WI38 (cell line): Measurements from ENCODE around the gene CASTOR2.
A peak's percentile ranks its signal among the peaks of the same experiment; 100 is the strongest.
"Not testable (repeated sequence)": the region's sequence is repeated elsewhere in the genome, so short reads cannot be mapped to it uniquely, and the experiment has no call there.

Source experiments
- H3K4me3 ChIP-seq: 2 replicates; pipeline ENCODE4 v1.5.1; 2011; ENCODE audit warnings: low read depth, mild to moderate bottlenecking, control low read depth, low read length
- TF ChIP-seq, protein P1 (sequence below): IDR thresholded peaks from 2 replicates; pipeline ENCODE4 v1.5.1; 2012; ENCODE audit warnings: low read depth, mild to moderate bottlenecking, control low read depth, low read length

The CASTOR2 gene

DNA sequence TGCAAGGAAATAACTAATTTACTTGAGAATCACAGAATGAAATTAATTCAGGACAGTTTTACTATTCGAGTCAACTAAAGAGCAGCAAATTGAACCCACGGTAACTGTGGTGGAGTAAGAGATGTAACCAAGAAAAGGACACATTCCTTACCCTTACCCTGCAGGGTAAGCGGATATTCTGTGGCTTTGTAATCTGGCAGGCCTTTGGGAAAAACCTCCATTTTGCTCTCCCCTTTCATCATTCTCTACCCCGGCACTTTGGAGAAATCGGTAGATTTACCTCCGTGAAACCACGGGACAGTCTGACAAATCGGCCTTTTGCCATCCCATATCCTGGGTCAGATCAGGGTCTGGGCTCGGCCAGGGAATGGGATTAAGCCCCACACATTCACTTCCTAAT lies 90.7 kb downstream of the CASTOR2 start:
- TF ChIP-seq, protein P1, sequence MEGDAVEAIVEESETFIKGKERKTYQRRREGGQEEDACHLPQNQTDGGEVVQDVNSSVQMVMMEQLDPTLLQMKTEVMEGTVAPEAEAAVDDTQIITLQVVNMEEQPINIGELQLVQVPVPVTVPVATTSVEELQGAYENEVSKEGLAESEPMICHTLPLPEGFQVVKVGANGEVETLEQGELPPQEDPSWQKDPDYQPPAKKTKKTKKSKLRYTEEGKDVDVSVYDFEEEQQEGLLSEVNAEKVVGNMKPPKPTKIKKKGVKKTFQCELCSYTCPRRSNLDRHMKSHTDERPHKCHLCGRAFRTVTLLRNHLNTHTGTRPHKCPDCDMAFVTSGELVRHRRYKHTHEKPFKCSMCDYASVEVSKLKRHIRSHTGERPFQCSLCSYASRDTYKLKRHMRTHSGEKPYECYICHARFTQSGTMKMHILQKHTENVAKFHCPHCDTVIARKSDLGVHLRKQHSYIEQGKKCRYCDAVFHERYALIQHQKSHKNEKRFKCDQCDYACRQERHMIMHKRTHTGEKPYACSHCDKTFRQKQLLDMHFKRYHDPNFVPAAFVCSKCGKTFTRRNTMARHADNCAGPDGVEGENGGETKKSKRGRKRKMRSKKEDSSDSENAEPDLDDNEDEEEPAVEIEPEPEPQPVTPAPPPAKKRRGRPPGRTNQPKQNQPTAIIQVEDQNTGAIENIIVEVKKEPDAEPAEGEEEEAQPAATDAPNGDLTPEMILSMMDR: no peak
- H3K4me3 ChIP-seq: no peak overlapping the region

DNA sequence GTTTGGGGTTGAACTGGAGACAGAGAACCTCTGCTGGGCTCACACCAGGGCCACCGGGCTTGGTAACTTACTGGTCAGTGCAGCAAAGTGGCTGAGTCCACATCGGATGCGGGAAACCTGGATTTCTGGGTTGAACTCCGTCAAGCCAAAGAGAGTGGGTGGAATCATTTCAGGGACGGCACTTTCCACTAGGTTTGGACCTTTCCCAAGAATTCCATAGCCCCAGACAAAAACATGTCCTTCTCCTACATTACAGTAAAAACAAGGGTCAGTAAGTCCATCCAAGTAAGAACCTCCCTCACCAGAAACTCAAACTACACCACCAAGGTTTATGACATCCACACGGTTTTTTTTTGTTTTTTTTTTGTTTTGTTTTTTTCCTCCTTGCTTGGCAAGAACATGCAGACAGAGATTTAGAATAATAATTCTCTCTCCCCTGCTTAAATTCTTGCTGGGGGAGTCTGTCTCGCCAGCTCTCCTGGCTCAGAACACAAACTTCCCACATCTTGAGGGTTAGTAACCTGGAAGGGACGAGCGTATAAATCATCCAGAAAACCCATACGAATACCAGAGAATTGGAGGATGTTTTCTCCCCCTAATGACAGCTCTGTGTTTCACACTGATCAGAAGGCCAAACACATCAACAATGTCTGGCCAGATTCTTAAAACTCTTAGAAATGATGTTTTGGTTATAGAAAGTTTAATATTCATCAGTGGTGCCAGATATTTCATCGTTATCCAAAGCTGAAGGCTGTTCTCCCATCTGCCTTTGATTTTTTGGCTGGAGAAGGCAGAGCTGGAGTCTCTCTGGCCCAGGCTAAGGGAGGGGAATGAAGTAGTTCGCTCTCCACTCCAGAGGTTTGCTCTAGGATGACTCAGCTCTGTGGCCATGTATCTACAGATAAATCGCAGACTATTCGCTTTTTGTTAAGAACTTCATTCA lies 91.6 kb downstream of the CASTOR2 start:
- TF ChIP-seq, protein P1: no peak
- H3K4me3 ChIP-seq: no peak overlapping the region

DNA sequence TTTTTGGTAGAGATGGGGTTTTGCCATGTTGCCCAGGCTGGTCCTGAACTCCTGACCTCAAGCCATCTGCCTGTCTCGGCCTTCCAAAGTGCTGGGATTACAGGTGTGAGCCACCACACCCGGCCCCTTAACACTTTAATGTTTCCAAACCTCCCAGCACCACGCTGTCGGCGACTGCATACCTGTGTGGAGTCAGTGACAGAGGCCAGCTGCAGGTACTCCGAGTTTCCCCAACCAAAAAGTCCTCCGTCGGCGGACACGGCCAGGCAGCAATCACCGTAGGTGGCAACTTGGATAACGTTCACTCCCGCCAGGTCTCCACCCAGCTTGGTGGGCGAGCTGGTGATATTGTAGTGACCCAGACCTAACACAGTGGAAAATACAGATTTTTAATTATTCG lies 93.9 kb downstream of the CASTOR2 start:
- no peak overlapping the region for H3K4me3 ChIP-seq
- TF ChIP-seq, protein P1: no peak

DNA sequence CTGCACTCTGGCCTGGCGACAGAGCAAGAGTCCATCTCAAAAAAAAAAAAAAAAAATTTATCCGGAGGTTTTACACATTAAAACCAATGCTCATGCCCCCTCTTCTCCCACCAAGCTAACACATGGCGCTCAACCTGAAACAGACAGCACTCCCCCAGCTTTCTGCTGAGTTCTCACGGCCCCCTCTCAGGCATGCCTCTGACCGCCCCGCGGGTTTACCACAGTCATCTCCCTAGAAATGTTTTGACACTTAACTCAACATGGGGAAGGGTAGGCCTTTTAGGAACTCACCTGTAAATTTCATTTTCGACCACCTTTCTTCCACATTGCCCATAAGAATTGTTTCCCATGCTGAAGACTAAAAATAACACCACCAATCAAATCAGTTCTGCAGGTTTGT lies 99.8 kb downstream of the CASTOR2 start:
- TF ChIP-seq, protein P1: no peak
- H3K4me3 ChIP-seq: no peak overlapping the region

DNA sequence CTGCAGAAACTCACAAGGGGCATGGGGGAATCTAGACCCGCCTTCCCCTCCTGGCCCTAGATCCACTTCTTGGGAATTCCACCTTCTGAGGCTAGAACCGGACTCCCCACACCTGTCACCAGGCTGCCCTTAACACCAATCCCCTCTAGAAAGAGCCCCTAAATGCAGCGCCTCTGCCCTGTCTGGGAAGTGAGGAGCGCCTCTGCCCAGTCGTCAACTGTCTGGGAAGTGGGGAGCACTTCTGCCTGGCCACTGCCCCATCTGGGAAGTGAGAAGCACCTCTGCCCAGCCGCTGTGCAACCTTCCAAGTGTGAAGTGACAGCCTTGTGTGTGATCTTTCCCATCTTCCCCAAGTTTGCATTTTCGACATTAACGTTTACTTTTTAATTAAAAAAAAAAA lies 100.3 kb downstream of the CASTOR2 start:
- TF ChIP-seq, protein P1: no peak
- no peak overlapping the region for H3K4me3 ChIP-seq

DNA sequence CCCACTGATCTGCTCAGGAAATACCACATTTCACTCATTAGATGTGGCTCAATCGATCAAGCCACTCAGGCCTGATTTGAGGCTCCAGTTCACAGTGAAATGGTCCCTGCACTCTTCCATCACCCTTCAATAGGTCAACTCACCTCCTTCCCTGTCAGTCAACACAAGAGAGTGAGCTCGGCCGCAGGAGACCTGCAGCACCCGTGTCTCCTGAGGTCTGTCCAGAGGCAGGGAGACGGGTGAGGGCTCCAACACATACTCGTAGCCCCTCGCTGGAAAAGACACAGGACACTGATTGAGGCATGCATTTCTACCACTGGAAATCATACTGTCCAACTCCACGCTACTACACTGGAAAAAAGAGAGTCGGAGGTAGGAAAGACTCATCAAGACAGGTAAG lies 102.0 kb downstream of the CASTOR2 start:
- TF ChIP-seq, protein P1: no peak
- H3K4me3 ChIP-seq: no peak overlapping the region

DNA sequence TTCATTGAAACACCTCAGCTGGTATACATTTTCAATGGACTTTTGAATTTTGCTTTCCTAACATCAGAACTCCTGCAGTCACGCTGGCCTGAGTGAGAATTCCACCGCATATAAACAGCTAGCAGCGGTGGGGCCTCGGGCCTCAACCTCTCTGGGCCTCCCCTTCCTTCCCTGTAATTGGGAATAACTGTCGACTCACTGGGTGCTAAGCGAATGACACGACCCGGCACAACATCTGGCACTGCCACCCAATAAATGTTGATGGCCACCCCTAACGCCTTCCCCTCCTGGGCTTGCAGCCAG lies 108.4 kb downstream of the CASTOR2 start:
- TF ChIP-seq, protein P1: no peak
- peak overlapping the region; percentile 82 for H3K4me3 ChIP-seq

DNA sequence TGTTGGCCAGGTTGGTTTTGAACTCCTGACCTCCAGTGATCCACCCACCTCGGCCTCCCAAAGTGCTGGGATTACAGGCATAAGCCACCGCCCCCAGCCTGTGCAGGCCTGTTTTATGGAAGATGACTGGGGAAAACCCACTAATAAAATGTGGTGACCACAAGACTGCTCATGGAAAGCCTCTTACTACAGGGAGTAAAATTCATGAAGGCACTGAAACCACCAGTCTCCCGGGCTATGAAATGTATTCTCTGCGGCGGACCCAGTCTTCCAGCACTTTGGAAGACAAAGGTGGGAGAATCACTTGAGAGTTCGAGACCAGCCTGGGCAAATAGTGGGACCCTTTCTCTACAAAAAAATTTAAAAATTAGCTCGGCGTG lies 109.7 kb downstream of the CASTOR2 start:
- not testable (repeated sequence) for H3K4me3 ChIP-seq
